ENCODE measurements around the gene SSH3. TPM values are rescaled to one million over a fixed set of nuclear protein-coding genes. Genes with fewer than 3 reads are reported as not detected.
A peak's percentile ranks its signal among the peaks of the same experiment; 100 is the strongest.

Gene SSH3
- total and polyA plus RNA-seq, 2 of the 8 experiments (the other 6 are each of a cell fraction or from before 2014, with no cell fraction given) = 16.9 to 19.8 TPM

DNA sequence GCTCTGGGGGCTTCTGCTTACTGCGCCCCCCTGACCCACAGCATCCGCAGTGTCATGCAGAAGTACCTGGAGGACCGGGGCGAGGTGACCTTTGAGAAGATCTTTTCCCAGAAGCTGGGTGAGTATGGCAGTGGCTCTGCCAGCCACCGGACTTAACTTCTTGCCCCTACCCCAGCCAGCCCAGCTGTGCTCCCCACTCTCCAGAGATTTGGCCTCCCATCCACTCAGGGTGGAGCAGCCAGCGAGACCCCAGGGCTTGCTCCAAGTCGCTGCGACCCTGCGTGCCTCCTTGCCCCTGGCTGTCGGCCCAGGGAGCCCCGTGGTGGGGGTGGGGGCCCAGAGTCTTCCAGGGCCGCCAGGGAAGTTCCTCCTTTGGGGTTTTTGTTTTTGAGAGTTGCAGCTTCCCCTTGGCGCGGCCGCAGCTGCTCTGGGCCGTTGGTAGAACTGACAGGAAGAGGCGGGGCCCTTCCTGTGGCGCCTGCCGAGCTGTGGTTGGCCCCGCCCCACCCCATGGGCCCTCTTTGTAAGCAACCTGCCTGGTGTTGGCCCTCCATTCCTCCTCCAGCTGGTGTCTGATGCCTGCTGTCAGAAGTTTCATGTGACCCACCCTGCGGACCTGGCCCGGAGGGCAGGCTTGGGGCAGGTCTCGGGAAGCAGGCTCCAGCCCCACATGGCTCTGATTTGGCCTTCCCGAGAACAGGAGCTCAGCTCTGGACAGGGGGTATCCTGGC is 25.9 kb upstream of the SSH3 start (continued):
- TF ChIP-seq, protein P1, sequence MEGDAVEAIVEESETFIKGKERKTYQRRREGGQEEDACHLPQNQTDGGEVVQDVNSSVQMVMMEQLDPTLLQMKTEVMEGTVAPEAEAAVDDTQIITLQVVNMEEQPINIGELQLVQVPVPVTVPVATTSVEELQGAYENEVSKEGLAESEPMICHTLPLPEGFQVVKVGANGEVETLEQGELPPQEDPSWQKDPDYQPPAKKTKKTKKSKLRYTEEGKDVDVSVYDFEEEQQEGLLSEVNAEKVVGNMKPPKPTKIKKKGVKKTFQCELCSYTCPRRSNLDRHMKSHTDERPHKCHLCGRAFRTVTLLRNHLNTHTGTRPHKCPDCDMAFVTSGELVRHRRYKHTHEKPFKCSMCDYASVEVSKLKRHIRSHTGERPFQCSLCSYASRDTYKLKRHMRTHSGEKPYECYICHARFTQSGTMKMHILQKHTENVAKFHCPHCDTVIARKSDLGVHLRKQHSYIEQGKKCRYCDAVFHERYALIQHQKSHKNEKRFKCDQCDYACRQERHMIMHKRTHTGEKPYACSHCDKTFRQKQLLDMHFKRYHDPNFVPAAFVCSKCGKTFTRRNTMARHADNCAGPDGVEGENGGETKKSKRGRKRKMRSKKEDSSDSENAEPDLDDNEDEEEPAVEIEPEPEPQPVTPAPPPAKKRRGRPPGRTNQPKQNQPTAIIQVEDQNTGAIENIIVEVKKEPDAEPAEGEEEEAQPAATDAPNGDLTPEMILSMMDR (IDR thresholded peaks at IDR 0.05; ENCODE audit: control extremely low read depth in 1 of 3, insufficient read depth in 1 of 3, low read depth in 1 of 3, low read length in 3 of 3) = 0 out of 4 replicates have a peak, but pooled peaks of 1 of the 3 experiments have one; percentile 3
- TF ChIP-seq YY1 (IDR thresholded peaks at IDR 0.05; ENCODE audit: low read depth, low read length) (peak; percentile 56; the same call in 1 of the 2 replicates), CBX5 (IDR thresholded peaks at IDR 0.05; ENCODE audit: low read depth, low read length) (no peak), EZH2 (IDR thresholded peaks at IDR 0.05; ENCODE audit: low read depth, low read length, severe bottlenecking) (no peak), RXRA (IDR thresholded peaks at IDR 0.05; ENCODE audit: insufficient read depth, low read depth, low read length) (no peak), RNF2 (IDR thresholded peaks at IDR 0.05; ENCODE audit: borderline replicate concordance, low read depth, low read length, missing control alignments, poor library complexity, severe bottlenecking) (no peak), CHD1 (IDR thresholded peaks at IDR 0.05; ENCODE audit: low read depth, low read length) (no peak), TAF7 (optimal IDR thresholded peaks at IDR 0.05; ENCODE audit: borderline replicate concordance, low read depth, low read length) (no peak), GTF2F1 (IDR thresholded peaks at IDR 0.05; ENCODE audit: borderline replicate concordance, low read depth, low read length) (no peak), BRCA1 (IDR thresholded peaks at IDR 0.05; ENCODE audit: low read depth, low read length) (no peak), HDAC2 (IDR thresholded peaks at IDR 0.05; ENCODE audit: borderline replicate concordance in 1 of 2, low read depth in 2 of 2, low read length in 2 of 2) (peak in 1 of 2 experiments; percentile 25; a peak in 1 of 4 replicates), RAD21 (IDR thresholded peaks at IDR 0.05 in 1 of 2, conservative IDR thresholded peaks at IDR 0.05 in 1 of 2; ENCODE audit: low read depth in 2 of 2, low read length in 2 of 2) (no peak), SP4 (IDR thresholded peaks at IDR 0.05; ENCODE audit: low read length) (no peak), SAP30 (IDR thresholded peaks at IDR 0.05; ENCODE audit: insufficient read depth, insufficient replicate concordance, low read length) (peak; percentile 56), SP1 (IDR thresholded peaks at IDR 0.05; ENCODE audit: low read depth, low read length) (0 out of 2 replicates have a peak, but pooled peaks have one; percentile 23), POLR2AphosphoS5 (IDR thresholded peaks at IDR 0.05; ENCODE audit: low read depth, low read length) (no peak)
- TF ChIP-seq, protein P2, sequence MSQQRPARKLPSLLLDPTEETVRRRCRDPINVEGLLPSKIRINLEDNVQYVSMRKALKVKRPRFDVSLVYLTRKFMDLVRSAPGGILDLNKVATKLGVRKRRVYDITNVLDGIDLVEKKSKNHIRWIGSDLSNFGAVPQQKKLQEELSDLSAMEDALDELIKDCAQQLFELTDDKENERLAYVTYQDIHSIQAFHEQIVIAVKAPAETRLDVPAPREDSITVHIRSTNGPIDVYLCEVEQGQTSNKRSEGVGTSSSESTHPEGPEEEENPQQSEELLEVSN (IDR thresholded peaks at IDR 0.05) = no peak
- TF ChIP-seq, protein P3, sequence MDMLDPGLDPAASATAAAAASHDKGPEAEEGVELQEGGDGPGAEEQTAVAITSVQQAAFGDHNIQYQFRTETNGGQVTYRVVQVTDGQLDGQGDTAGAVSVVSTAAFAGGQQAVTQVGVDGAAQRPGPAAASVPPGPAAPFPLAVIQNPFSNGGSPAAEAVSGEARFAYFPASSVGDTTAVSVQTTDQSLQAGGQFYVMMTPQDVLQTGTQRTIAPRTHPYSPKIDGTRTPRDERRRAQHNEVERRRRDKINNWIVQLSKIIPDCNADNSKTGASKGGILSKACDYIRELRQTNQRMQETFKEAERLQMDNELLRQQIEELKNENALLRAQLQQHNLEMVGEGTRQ (IDR thresholded peaks at IDR 0.05; ENCODE audit: low read length) = no peak
